BLaER1 treated with 17β-estradiol and CSF1 and Interleukin-3, amounts not matched to agents 10 nM and 100 nM (cell line): Measurements from ENCODE around the gene CALML5.

Experiments
- H3K27ac ChIP-seq, 11 experiments: shearing (Covaris generic); formaldehyde crosslinking; 2 replicates each; pipeline ENCODE4 v1.8.1; 2022
- H3K27me3 ChIP-seq, 11 experiments: shearing (Covaris generic); formaldehyde crosslinking; 2 replicates each; pipeline ENCODE4 v1.8.1; 2022
- H3K36me3 ChIP-seq, 11 experiments: shearing (Covaris generic); formaldehyde crosslinking; 2 replicates each; pipeline ENCODE4 v1.8.1; 2022
- H3K4me1 ChIP-seq, 10 experiments: shearing (Covaris generic); formaldehyde crosslinking; 2 replicates each; pipeline ENCODE4 v1.8.1; 2022
- H3K4me2 ChIP-seq, 11 experiments: shearing (Covaris generic); formaldehyde crosslinking; 2 replicates each; pipeline ENCODE4 v1.8.1; 2022
- H3K4me3 ChIP-seq, 10 experiments: shearing (Covaris generic); formaldehyde crosslinking; 2 replicates each; pipeline ENCODE4 v1.8.1; 2022
- H3K9ac ChIP-seq, 11 experiments: shearing (Covaris generic); formaldehyde crosslinking; 2 replicates each; pipeline ENCODE4 v1.8.1; 2022
- H3K9me3 ChIP-seq, 11 experiments: shearing (Covaris generic); formaldehyde crosslinking; replicated peaks in 1 of 11; 2 replicates each; pipeline ENCODE4 v1.8.1; 2022
- H4K20me1 ChIP-seq, 11 experiments: shearing (Covaris generic); formaldehyde crosslinking; 2 replicates each; pipeline ENCODE4 v1.8.1; 2022
- Cebpa-rat ChIP-seq, 11 experiments: shearing (Covaris generic); IDR thresholded peaks; 2 replicates each; pipeline ENCODE4 v1.8.1; 2022

The CALML5 gene

DNA sequence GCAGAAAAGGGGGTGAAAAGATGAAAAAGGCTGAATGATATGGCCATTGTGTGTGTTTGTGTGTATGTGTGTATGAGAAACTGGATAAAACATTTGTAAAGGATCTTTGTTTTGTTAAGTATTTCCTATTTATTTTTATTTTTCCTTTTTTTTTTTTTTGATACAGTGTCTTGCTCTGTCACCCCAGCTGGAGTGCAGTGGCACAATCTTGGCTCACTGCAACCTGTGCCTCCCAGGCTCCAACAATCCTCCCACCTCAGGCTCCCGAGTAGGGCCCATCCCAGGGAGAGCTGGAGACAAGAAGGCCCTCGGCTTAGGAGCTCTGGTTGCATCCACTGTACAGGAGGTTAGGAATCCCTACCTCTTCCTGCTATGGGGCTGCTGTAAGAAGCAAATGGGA, 6.9 kb upstream of the CALML5 start:
- Histone ChIP-seq H3K27ac (no peak overlapping the region), H3K27me3 (no peaks in the 10 kb centered on the region), H3K4me3 (no peak overlapping the region), H3K36me3 (no peaks in the 10 kb centered on the region), H3K4me1 (peaks cover 8 to 19% (median 11%) of the 10 kb centered on the region in 10 experiments; a peak in 17 of 20 replicates), H3K9ac (no peak overlapping the region), H4K20me1 (no peaks in the 10 kb centered on the region), H3K4me2 (no peak overlapping the region), H3K9me3 (no peaks in the 10 kb centered on the region)
- no peak for TF ChIP-seq Cebpa-rat (IDR thresholded peaks at IDR 0.05)

GRCh38 chr10:5504146-5505072, 5.0 kb upstream of the CALML5 start:
- H3K4me1 ChIP-seq, result peaks cover 8 to 25% (median 11%) of the 10 kb centered on the region in 10 experiments; a peak in 17 of 20 replicates
- H3K36me3 ChIP-seq, result no peaks in the 10 kb centered on the region
- no peak overlapping the region for H3K27ac ChIP-seq
- no peak overlapping the region for H3K4me3 ChIP-seq
- no peaks in the 10 kb centered on the region for H3K27me3 ChIP-seq
- H3K9me3 ChIP-seq, result no peaks in the 10 kb centered on the region
- no peak overlapping the region for H3K4me2 ChIP-seq
- TF ChIP-seq Cebpa-rat (IDR thresholded peaks at IDR 0.05), result no peak
- no peak overlapping the region for H3K9ac ChIP-seq
- H4K20me1 ChIP-seq, result no peaks in the 10 kb centered on the region; a peak in 1 of 22 replicates

- no peak for TF ChIP-seq Cebpa-rat (IDR thresholded peaks at IDR 0.05)
- Histone ChIP-seq H3K9ac (no peak overlapping the region), H3K4me3 (no peak overlapping the region), H3K4me2 (no peak overlapping the region), H3K4me1 (peaks cover 8 to 18% (median 10%) of the 10 kb centered on the region in 10 experiments; a peak in 17 of 20 replicates), H3K9me3 (no peaks in the 10 kb centered on the region), H3K27me3 (no peaks in the 10 kb centered on the region), H3K36me3 (no peaks in the 10 kb centered on the region), H3K27ac (no peak overlapping the region), H4K20me1 (no peaks in the 10 kb centered on the region; a peak in 1 of 22 replicates)
Measured at GRCh38 chr10:5503477-5503835, 4.1 kb upstream of the CALML5 start.

GRCh38 chr10:5502571-5503476, 3.5 kb upstream of the CALML5 start:
- Histone ChIP-seq H4K20me1 (no peaks in the 10 kb centered on the region; a peak in 1 of 22 replicates), H3K4me3 (no peak overlapping the region), H3K9me3 (no peaks in the 10 kb centered on the region), H3K36me3 (no peaks in the 10 kb centered on the region), H3K4me1 (peaks cover 8 to 18% (median 10%) of the 10 kb centered on the region in 10 experiments; a peak in 17 of 20 replicates), H3K27ac (no peak overlapping the region), H3K4me2 (peak overlapping the region in 10 of 11 experiments; percentile 28 to 65 (median 49); a peak in 19 of 22 replicates), H3K9ac (no peak overlapping the region), H3K27me3 (no peaks in the 10 kb centered on the region)
- no peak for TF ChIP-seq Cebpa-rat (IDR thresholded peaks at IDR 0.05)

DNA sequence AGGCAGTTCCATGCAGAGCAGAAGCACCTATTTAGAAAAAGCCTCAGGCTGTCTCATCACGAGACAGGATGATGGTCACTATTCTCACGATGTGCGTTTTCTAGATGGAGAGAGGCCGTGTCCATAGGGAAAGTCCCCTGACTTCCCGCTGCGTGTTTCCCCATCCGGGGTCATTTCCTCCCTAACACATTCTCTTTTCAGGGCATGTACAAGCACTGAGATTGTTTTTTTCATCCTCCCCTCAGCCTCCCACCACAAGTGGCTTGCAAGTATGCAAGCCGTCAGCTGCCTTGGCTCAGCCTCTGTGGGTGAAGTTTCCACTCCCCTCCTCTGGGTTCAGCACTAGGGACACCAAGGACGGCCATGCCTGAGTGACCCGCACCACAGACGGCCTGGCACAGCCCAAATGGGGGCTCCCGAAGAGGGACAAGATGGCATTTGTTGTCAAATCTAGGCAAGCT, 2.7 kb upstream of the CALML5 start:
- H3K4me1 ChIP-seq, result peaks cover 8 to 18% (median 10%) of the 10 kb centered on the region in 10 experiments; a peak in 17 of 20 replicates

GRCh38 chr10:5500910-5501309, 1.5 kb upstream of the CALML5 start:
- no peak overlapping the region for H3K4me2 ChIP-seq
- no peak overlapping the region for H3K4me3 ChIP-seq
- no peak for TF ChIP-seq Cebpa-rat (IDR thresholded peaks at IDR 0.05)
- no peaks in the 10 kb centered on the region; a peak in 1 of 22 replicates for H4K20me1 ChIP-seq
- H3K4me1 ChIP-seq, result peaks cover 8 to 18% (median 10%) of the 10 kb centered on the region in 10 experiments; a peak in 17 of 20 replicates
- H3K27ac ChIP-seq, result no peak overlapping the region
- no peaks in the 10 kb centered on the region for H3K9me3 ChIP-seq
- no peaks in the 10 kb centered on the region for H3K27me3 ChIP-seq
- H3K9ac ChIP-seq, result no peak overlapping the region
- H3K36me3 ChIP-seq, result no peaks in the 10 kb centered on the region

More for the DNA sequence above, 2.7 kb upstream of the CALML5 start:
- H3K27ac ChIP-seq, result no peak overlapping the region
- no peak overlapping the region for H3K9ac ChIP-seq
- no peaks in the 10 kb centered on the region; a peak in 1 of 22 replicates for H4K20me1 ChIP-seq
- H3K4me2 ChIP-seq, result peak overlapping the region in 10 of 11 experiments; percentile 28 to 65 (median 49); a peak in 20 of 22 replicates
- H3K9me3 ChIP-seq, result no peaks in the 10 kb centered on the region
- no peaks in the 10 kb centered on the region for H3K36me3 ChIP-seq
- no peaks in the 10 kb centered on the region for H3K27me3 ChIP-seq
- TF ChIP-seq Cebpa-rat (IDR thresholded peaks at IDR 0.05), result no peak
- no peak overlapping the region for H3K4me3 ChIP-seq

GRCh38 chr10:5500162-5500670, 846 bp upstream of the CALML5 start:
- peaks cover 8 to 18% (median 10%) of the 10 kb centered on the region in 10 experiments; a peak in 17 of 20 replicates for H3K4me1 ChIP-seq
- H3K9ac ChIP-seq, result no peak overlapping the region
- no peak overlapping the region for H3K4me2 ChIP-seq
- no peaks in the 10 kb centered on the region; a peak in 1 of 22 replicates for H4K20me1 ChIP-seq
- no peaks in the 10 kb centered on the region for H3K9me3 ChIP-seq
- TF ChIP-seq Cebpa-rat (IDR thresholded peaks at IDR 0.05), result no peak
- H3K36me3 ChIP-seq, result no peaks in the 10 kb centered on the region
- H3K27me3 ChIP-seq, result no peaks in the 10 kb centered on the region
- H3K27ac ChIP-seq, result no peak overlapping the region
- no peak overlapping the region for H3K4me3 ChIP-seq

- no peak overlapping the region for H3K9ac ChIP-seq
- no peak for TF ChIP-seq Cebpa-rat (IDR thresholded peaks at IDR 0.05)
- no peak overlapping the region for H3K4me3 ChIP-seq
- no peaks in the 10 kb centered on the region; a peak in 2 of 22 replicates for H4K20me1 ChIP-seq
- no peaks in the 10 kb centered on the region for H3K36me3 ChIP-seq
- peaks cover 8 to 18% (median 10%) of the 10 kb centered on the region in 10 experiments; a peak in 17 of 20 replicates for H3K4me1 ChIP-seq
- no peaks in the 10 kb centered on the region for H3K9me3 ChIP-seq
- H3K27me3 ChIP-seq, result no peaks in the 10 kb centered on the region
- no peak overlapping the region for H3K4me2 ChIP-seq
- no peak overlapping the region for H3K27ac ChIP-seq
Measured at GRCh38 chr10:5498791-5499492, 428 bp downstream of the CALML5 start.
